Measurements from ENCODE around the gene DHX35.

The DHX35 gene

DNA sequence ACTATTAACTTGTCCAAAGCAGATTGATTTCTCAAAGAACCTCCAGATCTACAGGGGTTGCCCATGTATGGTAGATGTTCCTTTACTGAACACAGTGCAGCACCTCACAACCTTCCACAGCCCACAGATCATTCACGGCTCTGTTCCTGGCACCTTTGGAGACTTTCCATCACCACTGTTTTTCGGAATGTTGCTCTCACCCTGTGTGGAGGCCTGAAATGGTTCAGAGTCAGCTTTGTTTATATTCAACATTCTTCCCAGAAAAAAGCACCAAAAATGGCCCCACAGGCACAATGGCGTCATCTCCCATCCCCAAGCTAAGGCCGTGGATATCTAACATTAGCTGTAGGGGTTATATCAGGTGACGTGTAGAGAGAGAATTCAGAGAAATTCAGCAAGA lies 74.7 kb downstream of the DHX35 start:
- DNase-seq = no peak

DNA sequence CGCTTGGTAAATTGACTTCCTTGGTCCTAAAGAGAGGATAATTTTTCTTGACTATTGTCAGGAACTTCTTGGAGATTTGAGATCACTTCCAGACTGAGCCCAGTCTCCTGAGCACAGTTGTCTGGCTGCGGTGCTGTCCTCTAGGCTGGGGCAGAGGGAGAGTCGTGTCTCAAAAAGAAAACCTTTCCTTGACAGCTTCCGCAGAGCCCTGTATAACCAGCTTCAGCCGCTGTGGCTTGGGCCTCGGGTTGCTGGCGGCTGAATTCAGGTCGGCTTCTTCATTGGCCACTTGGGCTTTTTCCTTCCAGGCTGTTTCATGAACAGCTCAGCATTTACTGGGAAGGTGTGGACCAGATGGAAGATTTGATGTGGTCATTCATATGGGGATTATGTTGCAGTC lies 75.9 kb downstream of the DHX35 start:
- no peak for DNase-seq

DNA sequence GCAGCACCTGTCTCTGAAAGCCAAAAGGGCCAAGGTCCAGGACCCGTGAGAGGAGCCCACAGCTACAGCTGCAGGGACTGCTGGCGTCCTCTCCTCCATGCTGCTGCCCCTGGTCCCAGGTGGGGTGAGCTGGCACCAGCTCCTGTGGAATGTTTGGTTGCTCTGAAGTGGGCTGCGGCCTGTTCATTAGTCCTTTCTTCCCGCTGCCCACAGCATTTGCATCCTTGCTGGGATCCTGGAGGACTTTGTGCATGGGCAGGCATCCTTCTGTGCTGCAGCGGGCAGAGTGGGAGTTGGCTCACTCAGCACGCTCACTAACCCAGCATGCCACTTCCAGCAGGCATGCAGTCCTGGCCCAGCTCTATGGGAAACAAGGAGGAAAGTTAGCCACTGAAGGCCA lies 76.4 kb downstream of the DHX35 start:
- DNase-seq = no peak

DNA sequence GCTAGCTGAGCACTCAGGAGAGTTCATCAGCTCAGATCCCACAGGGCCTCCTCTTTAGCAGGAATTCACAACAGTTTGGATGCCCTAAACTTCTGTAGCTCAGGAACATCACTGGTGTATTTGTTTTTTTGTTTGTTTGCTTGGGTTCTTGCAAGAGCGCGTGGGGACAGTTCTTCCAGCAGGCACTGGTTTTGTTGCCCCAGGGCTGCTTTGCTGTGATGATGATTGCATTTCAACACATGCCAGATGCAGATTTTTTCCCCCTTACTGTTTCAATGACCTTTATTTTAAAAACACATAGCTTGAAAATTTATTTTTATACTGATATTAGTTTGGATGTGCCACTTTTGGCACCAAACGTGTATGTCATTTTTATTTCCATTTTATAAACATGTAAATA lies 77.1 kb downstream of the DHX35 start:
- DNase-seq = no peak

DNA sequence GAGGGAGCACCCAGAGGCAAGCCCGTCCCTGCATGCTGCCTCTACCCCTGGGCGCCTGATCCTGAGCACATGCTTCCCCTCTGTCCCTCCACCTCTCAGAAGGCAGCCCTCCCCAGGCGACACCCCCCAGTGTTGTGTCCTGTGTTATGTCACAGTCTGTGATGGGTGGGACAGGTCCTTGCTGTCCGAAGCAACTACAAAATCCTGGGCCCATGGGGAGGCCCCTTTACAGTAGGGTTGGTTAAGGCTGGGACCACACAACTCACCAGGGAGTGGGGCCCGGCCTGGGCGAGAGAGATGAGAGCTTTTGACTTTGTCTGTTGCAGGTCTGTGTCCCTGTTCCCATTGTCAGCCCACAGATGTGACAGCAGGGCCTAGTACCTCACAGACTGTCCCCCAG lies 78.0 kb downstream of the DHX35 start:
- no peak for DNase-seq

DNA sequence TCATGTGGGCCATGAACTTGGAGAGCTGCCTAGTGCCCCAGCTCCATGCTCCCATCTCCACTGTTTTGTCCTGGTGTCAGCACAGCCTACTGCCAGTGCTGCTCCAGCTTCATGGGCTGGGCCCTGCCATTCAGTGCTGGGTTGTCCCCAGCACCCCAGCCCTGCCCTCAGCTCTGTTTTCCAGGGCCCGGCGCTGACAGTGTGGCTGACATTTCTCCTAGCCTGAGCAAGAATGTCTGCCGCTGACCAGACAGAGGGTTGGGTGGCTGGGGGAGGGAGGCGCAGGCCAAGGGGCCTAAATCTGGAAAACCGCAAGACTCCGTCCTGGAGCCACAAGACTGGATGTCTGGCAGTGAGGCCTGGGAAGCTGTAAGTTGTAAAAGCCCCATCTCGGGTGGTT lies 78.9 kb downstream of the DHX35 start:
- DNase-seq = no peak

DNA sequence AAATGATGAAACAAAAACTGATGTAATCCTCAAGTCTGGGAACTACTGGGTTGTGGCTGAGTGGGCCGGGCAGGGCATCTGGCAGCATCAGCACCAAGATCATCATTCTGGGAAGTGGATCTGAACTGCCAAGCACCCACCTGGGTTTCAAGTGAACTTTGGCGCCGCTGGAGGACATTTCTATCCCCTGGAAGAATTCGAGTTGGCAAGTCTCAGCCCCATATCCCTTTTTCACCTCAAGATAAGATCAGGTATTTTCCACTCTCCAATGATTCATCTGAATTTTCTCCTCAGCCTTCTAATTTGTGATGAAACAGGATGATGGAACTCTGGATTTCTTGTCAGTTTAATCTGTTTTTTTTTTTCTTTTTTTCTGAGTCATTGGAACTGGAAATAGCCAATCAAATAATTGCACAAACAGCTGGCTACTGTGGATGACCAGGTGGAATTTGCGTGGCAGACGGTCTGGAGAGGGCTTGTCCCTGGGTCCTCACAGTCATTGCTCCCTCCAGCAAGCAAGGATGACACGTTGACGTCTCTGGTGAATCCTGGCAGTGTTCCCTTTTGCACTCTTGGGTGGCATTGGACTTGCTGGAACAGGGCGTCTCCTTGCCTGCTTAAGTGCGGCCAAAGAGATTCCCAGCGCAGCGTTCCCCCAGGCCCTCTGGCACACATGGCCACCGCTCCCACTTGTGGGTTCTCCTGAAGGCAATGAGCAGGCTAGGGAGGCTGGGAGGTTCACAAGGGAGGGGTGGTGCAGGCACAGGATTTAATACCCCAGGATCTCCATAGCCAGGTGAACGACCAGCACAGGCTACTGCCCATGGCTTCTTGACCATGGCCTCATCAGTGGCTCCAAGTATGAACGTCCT lies 80.4 kb downstream of the DHX35 start:
- DNase-seq = no peak

DNA sequence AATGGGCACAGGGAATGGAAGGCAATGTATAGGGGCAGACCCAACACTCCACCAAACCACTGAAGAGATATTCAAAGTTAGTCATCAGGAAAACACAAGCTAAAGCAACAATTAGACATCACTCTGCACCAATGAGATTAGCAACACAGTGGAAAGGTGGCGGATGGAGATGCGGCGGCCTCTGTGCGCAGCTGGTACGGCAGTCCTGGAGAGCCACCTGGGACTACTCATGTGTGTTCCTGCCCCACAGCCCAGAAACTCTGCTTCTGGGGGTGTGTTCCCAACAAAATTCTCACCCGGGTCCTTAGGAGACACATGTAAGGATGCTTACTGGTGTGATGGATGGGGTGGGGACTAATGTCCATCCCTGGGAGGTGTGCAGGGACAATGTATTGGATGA lies 82.4 kb downstream of the DHX35 start:
- DNase-seq = no peak

DNA sequence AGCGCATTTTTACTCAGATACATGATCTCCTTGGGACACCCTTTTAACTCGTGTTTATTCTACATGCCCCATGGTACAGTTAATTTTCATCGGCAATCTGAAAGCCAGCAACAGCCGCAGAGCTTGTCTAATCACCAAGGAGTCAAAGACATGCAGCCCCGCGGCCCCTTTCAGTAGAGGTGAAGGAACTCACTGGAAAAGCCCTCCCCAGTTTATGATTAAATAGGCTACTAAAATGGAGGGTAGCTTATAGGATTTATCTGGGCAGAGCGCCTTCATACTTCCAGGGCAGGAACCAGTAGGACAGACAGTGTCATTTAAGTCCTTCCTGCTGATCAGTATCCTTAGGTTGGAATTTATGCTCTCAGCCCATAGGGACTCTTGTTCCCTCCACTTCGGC lies 83.5 kb downstream of the DHX35 start:
- no peak for DNase-seq

DNA sequence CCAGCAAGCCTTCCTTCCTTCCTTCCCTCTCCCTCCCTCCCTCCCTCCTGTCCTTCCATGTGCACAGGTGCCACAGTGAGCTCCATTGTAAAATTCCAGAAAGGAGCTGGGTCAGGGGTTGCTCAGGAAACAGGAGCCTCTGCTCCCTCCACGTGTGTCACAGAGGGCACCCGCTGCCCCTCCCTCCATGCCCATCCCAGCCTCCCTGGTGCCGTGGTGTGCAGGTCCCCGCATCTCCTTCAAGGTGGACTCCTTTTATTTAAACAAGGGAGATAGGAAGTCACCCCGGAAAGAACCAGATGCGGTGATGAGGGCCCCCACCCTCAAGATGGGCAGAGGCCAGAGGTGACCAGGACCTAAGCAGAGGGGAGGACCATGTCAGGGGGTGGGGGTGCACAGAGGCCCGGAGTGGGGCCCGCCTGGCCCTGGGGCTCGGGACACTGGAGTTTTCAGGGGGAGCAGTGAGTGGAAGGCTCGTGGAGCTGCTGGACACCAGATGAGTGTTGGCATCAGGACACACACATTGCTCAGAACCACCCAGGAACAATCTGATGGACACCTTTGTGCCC lies 85.4 kb downstream of the DHX35 start:
- no peak for DNase-seq

DNA sequence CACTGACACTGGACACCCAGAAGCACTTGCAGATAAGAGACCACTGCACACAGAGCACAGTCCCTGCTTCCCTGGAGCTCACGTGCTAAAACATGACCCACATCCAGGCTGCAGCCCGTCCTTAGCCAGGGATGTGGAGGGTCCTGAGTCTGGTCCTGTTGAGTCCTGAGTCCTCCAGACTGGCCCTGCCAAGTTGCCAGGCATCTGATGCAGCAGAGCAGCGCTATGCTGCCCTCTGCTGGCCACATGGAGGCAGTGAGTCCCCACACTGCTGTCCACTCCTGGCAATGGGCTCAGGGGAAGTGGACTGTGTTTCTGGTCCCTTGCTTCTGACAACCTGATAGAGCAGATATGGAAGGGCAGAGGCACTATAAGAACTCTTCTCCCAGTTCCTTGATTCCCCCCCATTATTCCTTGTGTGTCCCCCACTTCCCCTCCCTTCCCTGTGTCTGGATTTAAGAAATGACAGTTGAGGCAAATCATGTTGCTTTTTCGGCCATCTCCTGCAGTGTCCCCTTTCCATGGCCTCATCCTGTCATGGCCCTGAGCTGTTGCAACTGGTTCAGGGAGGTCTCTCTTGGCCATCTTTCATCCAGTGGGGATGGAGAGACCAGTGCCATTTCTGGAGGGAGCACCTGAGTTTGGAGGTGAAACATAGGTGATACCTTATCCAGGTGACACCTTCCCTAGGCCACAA lies 86.0 kb downstream of the DHX35 start:
- DNase-seq = peak; percentile 64

DNA sequence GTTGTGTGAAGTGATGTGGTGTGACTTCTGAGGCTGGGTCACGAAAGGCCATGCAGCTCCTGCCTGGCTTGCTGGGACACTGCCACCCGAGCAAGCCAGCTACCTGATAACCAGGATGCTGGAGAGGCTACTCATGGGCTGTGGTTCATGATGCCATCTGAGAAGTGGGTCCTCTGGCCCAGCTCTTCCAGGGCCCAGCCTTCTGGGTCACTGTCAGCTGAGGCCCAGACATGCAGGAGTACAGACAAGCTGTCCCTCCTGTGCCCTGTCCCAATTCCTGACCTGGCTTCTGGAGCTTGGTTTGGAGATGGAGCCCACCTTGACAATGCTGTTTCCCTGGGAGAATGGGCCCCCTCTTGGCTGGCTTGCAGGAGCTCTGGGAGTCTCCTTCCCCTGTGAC lies 87.0 kb downstream of the DHX35 start:
- no peak for DNase-seq

DNA sequence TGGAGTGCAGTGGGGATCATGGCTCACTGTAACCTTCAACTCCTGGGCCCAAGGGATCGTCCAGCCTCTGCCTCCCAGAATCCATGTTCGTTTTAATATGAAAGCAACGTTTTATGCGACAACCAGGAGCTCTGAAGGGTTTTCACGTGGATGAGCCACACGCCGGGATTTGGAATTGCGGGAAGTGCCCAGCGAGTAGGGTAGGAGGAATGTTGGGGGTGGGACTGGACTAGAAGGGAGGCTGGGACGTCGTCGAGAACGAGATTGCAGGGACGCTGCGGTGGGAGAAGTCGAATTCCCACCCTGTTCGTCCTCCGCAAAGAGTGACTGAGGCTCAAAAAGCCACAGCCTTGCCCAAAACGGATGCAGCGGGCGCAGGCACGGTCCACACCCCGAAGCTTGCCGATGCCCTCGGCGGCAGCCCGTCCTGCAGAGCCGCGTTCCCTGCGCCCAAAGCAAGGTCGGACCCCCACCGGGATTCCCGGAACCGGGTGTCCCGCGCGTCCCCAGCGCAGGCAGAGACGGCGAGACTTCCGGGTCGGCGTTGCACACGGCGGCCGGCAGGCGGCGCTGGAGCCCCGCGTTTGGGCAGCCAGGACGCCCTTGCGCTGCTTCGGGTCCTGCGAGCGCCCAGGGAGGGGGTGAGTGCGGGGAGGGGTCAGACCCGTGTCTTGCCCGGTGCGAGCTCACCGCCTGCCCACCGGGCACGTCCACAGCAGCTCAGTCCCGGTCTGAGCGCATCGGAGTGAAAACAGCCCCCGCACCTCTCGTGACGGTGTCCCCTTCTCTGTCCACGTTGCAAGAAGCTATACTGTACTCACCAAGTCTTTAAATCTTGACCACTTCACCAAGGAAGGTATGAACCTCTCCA lies 87.8 kb downstream of the DHX35 start:
- DNase-seq = peak; percentile 74

DNA sequence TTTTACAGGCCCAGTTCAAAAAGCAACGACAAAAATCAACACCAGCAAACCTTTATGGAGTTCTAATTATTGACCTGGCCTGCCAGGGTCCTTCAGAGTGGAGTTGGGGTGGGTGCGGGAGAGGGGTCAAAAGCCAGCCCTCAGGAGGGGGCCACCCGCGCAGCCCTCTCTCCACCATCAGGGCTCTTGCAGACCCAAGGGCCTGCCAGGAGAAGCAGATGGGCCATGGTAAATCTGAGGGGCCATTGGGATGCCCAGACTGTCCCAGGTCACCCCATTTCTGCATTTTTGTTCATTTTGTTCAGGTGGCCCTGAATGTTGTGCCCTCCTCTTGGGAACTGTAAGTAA lies 88.4 kb downstream of the DHX35 start:
- DNase-seq = no peak

DNA sequence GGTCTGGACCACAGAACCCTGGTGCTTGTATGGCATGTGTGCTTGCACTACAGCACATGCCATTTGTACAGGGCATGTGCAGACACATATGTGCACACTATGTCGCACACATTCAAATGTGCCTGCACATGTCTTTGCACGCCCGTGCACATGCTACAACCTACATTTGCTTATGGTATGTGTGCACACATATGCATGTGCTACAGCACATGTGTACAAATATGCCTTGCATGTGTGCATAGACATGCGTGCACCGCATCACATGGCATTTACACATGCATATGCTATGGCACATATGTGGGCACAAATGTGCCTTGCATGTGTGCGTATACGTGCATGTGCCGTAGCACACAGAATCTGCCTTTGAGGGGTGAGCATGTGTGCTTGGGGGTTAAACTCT lies 90.5 kb downstream of the DHX35 start:
- DNase-seq = no peak

DNA sequence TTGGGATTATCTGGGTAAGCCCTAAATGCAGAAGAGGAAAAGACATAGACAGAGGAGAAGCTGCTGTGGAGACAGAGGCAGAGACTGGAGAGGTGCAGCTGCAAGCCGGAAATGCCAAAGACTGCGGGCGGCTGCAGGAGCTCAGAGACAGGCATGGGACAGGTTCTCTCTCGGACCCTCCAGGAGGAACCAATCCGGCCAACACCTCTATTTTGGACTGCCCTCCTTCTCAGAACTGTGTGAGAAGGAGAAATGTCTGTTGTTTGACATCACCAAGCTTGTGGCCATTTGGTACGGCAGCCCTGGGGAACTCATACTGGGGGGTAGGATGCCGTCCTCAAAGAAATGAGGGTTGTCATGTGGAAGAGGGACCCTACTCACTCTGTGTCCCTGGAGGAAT lies 95.0 kb downstream of the DHX35 start:
- DNase-seq = no peak

DNA sequence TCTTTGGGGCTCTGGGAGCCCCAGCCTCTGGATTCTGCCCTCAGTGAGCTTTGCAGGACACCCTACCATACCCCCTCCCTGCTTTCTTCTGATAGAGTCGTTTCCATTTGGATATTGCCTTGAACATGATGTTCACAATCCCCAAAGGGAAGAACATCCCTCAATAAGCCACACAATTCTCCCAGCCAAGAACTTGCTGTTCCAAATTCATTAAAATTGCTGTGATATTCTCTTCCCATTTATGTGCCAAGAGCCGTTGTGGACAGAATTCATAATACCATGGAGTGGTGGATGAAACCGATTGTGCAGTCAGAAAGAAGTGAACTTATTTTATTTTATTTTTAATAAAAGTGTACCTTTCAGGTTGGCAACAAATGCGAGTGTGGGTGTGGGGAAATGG lies 95.8 kb downstream of the DHX35 start:
- no peak for DNase-seq

DNA sequence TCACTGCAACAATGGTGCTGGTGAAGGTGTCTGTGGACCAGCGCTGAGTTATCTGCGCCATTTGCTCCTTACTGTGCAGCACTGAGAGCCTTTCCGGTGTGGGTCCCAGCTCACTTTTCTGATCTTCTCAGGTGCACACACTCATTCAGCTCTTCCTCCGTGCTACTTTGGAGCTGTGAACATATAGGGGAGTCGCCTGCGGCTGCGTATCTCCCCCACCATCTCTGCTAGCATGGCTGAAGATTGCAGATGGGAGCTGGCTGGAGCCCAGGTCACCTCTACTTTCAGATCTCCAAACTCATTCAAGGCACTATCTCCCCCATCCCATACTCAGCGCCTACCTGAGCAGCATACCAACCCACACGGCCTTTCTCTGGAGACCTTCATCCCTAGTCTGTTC lies 96.9 kb downstream of the DHX35 start:
- DNase-seq = no peak

DNA sequence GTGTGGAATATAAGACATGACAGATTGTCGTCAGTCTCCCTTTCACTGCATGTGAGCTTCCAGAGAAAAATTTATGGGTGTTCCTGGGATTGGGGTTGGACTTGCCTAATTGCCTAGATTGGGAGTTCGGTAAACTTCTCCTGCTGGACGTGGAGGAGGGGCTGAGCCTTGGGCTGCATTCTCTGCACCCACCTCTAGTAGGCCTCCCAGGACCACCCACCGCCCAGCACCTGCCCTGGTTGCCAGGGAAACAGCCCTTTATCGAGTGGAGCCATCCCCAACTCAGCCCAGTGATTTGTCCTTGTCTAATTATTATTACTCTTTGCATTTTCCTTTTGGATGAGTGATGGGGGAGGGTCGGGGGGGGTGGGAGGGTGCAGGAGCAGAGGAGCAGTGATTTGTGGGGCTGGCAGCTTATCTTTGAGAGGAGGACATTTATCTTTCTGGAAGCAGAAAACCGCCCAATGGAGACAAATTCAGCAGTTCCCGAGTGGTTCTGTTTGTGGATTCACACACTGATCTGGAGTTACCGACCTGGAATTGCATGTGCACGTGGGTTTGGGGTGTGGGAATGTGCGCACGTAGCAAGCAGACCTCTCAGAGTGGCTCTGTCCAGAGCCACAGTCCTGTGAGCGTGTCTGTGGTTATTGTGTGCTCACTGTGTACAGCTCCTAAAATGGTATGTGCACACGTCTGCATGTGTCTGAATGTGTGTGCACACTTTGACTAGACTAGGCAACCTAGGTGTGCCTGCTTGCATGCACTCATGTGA lies 104.5 kb downstream of the DHX35 start:
- DNase-seq = no peak

DNA sequence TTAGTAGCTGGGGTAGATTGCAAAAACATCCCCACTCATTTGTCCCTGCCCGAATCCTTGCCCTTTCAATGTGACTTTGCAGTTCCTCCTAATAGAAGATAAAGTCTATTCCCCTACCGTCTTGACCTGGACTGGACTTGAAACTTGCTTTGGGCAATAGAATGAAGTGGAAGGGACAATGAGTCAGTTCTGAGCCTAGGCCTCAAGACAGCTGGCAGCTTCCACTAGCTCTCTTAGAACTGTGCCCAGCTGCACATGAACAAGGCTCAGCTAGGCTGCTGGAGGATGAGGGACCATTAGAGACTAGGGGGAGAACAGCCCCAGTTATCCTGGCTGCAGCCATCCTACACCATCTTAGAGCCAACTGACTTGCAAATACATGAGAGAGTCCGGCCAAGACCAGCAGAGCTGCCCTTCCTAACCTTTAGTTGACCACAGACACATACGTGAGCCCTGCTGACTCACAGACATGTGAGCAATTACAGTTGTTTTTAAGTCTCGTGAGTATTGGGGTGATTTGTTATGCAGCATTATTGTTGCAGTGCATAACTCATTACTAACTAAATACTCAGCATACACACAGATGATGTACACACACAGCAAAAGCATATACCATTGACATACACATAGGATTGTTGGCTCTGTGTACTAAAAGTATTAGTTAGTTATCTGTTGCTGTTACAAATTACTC lies 105.5 kb downstream of the DHX35 start:
- no peak for DNase-seq

DNA sequence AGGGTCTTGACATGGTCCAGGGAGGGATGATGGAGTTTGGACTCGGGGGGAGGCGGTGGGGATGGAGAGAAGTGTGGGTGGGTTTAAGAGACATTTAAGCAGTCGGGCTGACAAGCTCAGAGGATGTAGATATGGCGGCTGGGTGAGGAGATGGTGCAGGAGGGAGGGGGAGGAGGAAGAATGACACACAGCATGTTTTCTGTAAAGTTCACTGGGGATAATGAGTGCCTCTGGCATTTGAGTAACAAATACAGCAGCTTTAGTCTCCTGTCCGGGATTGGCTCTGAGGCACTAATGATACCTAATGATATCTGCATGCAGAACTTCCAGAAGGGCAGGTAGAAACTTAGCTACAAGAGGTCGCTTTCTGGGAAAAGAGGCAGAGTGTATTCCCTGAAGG lies 107.8 kb downstream of the DHX35 start:
- no peak for DNase-seq

Measured in activated gamma-delta T cell treated with Interleukin-2 at 50 U/mL for 16 hours (primary cell).